Neuron (in vitro differentiated cells): ENCODE data around the gene LYSMD3.

ENCODE experiments used
- H2AFZ ChIP-seq: one replicate; pipeline ENCODE4 v1.6.1; 2013; ENCODE audit warnings: low read depth, mild to moderate bottlenecking, inconsistent platforms, low read length, moderate library complexity
- H3K27me3 ChIP-seq: one replicate; pipeline ENCODE4 v1.6.1; 2013; ENCODE audit warnings: low read length; ENCODE audit not compliant: insufficient read depth
- H3K36me3 ChIP-seq: one replicate; pipeline ENCODE4 v1.6.1; 2013; ENCODE audit warnings: low read length; ENCODE audit not compliant: insufficient read depth
- H3K4me1 ChIP-seq: one replicate; pipeline ENCODE4 v1.6.1; 2013; ENCODE audit warnings: low read length; ENCODE audit not compliant: insufficient read depth
- H3K4me3 ChIP-seq: 2 replicates; pipeline ENCODE4 v1.5.1; 2013; ENCODE audit warnings: mild to moderate bottlenecking, low read length, moderate library complexity
- H3K9me3 ChIP-seq: one replicate; pipeline ENCODE4 v1.6.1; 2013; ENCODE audit warnings: low read length

The LYSMD3 gene

GRCh38 chr5:90534922-90535321 lies 5.5 kb upstream of the LYSMD3 start:
- no peak overlapping the region for H2AFZ ChIP-seq
- peaks cover 24% of the 10 kb centered on the region for H3K4me1 ChIP-seq
- H3K27me3 ChIP-seq, result no peaks in the 10 kb centered on the region
- H3K4me3 ChIP-seq, result no peak overlapping the region
- no peaks in the 10 kb centered on the region for H3K9me3 ChIP-seq
- no peaks in the 10 kb centered on the region for H3K36me3 ChIP-seq

- Histone ChIP-seq H3K4me3 (no peak overlapping the region), H2AFZ (no peak overlapping the region), H3K9me3 (no peaks in the 10 kb centered on the region), H3K4me1 (peaks cover 27% of the 10 kb centered on the region), H3K36me3 (no peaks in the 10 kb centered on the region), H3K27me3 (no peaks in the 10 kb centered on the region)
These were observed 4.4 kb upstream of the LYSMD3 start for GRCh38 chr5:90533794-90534193.

- Histone ChIP-seq H3K36me3 (no peaks in the 10 kb centered on the region), H3K27me3 (no peaks in the 10 kb centered on the region), H3K4me3 (peak overlapping the region; percentile 95), H3K4me1 (peaks cover 40% of the 10 kb centered on the region), H2AFZ (no peak overlapping the region), H3K9me3 (no peaks in the 10 kb centered on the region)
These were observed 1.5 kb upstream of the LYSMD3 start for GRCh38 chr5:90530736-90531487.

GRCh38 chr5:90529939-90530677 lies 724 bp upstream of the LYSMD3 start:
- Histone ChIP-seq H3K36me3 (peaks cover 2% of the 10 kb centered on the region), H3K9me3 (no peaks in the 10 kb centered on the region)

GRCh38 chr5:90528601-90529193 lies 687 bp downstream of the LYSMD3 start:
- peak overlapping the region; percentile 95 for H3K4me3 ChIP-seq
- H2AFZ ChIP-seq, result peak overlapping the region; percentile 81
- H3K4me1 ChIP-seq, result peaks cover 40% of the 10 kb centered on the region
- peaks cover 14% of the 10 kb centered on the region for H3K36me3 ChIP-seq
- H3K9me3 ChIP-seq, result no peaks in the 10 kb centered on the region
- no peaks in the 10 kb centered on the region for H3K27me3 ChIP-seq

More at GRCh38 chr5:90529939-90530677, 724 bp upstream of the LYSMD3 start:
- no peaks in the 10 kb centered on the region for H3K27me3 ChIP-seq
- H2AFZ ChIP-seq, result peak overlapping the region; percentile 81
- peaks cover 40% of the 10 kb centered on the region for H3K4me1 ChIP-seq
- H3K4me3 ChIP-seq, result peak overlapping the region; percentile 95

GRCh38 chr5:90519081-90519480 lies 10.3 kb downstream of the LYSMD3 start:
- Histone ChIP-seq H3K9me3 (no peaks in the 10 kb centered on the region), H3K4me3 (no peak overlapping the region), H3K4me1 (no peaks in the 10 kb centered on the region), H3K27me3 (no peaks in the 10 kb centered on the region), H2AFZ (no peak overlapping the region), H3K36me3 (peaks cover 44% of the 10 kb centered on the region)

- Histone ChIP-seq H3K4me1 (no peaks in the 10 kb centered on the region), H2AFZ (no peak overlapping the region), H3K27me3 (no peaks in the 10 kb centered on the region), H3K4me3 (no peak overlapping the region), H3K36me3 (peaks cover 40% of the 10 kb centered on the region), H3K9me3 (no peaks in the 10 kb centered on the region)
These were observed 10.7 kb downstream of the LYSMD3 start for GRCh38 chr5:90518661-90519060.

GRCh38 chr5:90514520-90514919 lies 14.9 kb downstream of the LYSMD3 start:
- no peak overlapping the region for H2AFZ ChIP-seq
- no peaks in the 10 kb centered on the region for H3K4me1 ChIP-seq
- peaks cover 15% of the 10 kb centered on the region for H3K36me3 ChIP-seq
- no peaks in the 10 kb centered on the region for H3K9me3 ChIP-seq
- no peaks in the 10 kb centered on the region for H3K27me3 ChIP-seq
- H3K4me3 ChIP-seq, result no peak overlapping the region

- Histone ChIP-seq H3K9me3 (no peaks in the 10 kb centered on the region), H2AFZ (no peak overlapping the region), H3K36me3 (no peaks in the 10 kb centered on the region), H3K27me3 (no peaks in the 10 kb centered on the region), H3K4me1 (no peaks in the 10 kb centered on the region), H3K4me3 (no peak overlapping the region)
These were observed 18.9 kb downstream of the LYSMD3 start for GRCh38 chr5:90510438-90510837.

GRCh38 chr5:90506221-90506620 lies 23.2 kb downstream of the LYSMD3 start:
- Histone ChIP-seq H2AFZ (no peak overlapping the region), H3K4me3 (no peak overlapping the region), H3K36me3 (no peaks in the 10 kb centered on the region), H3K27me3 (no peaks in the 10 kb centered on the region), H3K9me3 (no peaks in the 10 kb centered on the region), H3K4me1 (no peaks in the 10 kb centered on the region)

- Histone ChIP-seq H3K9me3 (no peaks in the 10 kb centered on the region), H2AFZ (no peak overlapping the region), H3K4me3 (no peak overlapping the region), H3K4me1 (no peaks in the 10 kb centered on the region), H3K27me3 (no peaks in the 10 kb centered on the region), H3K36me3 (no peaks in the 10 kb centered on the region)
These were observed 24.6 kb downstream of the LYSMD3 start for GRCh38 chr5:90504743-90505142.

- no peak overlapping the region for H3K4me3 ChIP-seq
- H3K9me3 ChIP-seq, result no peaks in the 10 kb centered on the region
- no peaks in the 10 kb centered on the region for H3K4me1 ChIP-seq
- no peak overlapping the region for H2AFZ ChIP-seq
- no peaks in the 10 kb centered on the region for H3K27me3 ChIP-seq
- no peaks in the 10 kb centered on the region for H3K36me3 ChIP-seq
These were observed 25.8 kb downstream of the LYSMD3 start for GRCh38 chr5:90503596-90503995.

- no peaks in the 10 kb centered on the region for H3K4me1 ChIP-seq
- no peaks in the 10 kb centered on the region for H3K27me3 ChIP-seq
- H2AFZ ChIP-seq, result no peak overlapping the region
- peaks cover 3% of the 10 kb centered on the region for H3K9me3 ChIP-seq
- H3K36me3 ChIP-seq, result no peaks in the 10 kb centered on the region
- H3K4me3 ChIP-seq, result no peak overlapping the region
These were observed 34.2 kb downstream of the LYSMD3 start for GRCh38 chr5:90495146-90495545.
